Skin of body (tissue), 2 donors: ENCODE measurements around the gene SMARCC1. TPM values are rescaled to one million over a fixed set of nuclear protein-coding genes. Genes with fewer than 3 reads are reported as not detected.
A peak's percentile ranks its signal among the peaks of the same experiment; 100 is the strongest.

Experiments
- DNase-seq: peaks from one replicate; lab custom pipeline; 2025; lab: John Stamatoyannopoulos, UW
- total RNA-seq: library from RNA; depleted of rRNA; stranded (reverse); fragments of >200 nt; gene quantifications from one replicate; pipeline ENCODE4 v1.2.3, GENCODE V29; 2014

Gene SMARCC1
- total RNA-seq, 1 donor from 2014 or later: 58.6 TPM

- no peak for DNase-seq
Observed at GRCh38 chr3:47705391-47705790, 76.3 kb downstream of the SMARCC1 start.

DNA sequence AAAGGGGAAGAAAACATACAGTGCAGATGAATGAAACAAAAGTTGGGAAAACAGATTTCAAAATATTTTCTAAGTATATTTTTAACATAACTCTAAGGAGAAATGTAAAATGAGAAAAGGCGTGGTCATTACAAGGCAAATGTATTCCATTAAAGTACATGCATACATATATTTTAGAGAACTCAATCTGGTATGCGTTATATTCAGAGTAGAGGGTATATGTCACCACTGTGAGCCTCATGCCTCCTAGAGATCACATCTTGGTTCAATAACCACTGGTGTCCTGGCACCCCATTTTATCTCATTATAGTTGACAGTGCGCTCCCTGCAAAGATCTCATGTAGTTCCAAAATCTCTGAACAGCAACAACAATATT is 77.5 kb downstream of the SMARCC1 start:
- DNase-seq: no peak

GRCh38 chr3:47701388-47701787 is 80.3 kb downstream of the SMARCC1 start:
- no peak for DNase-seq

GRCh38 chr3:47692158-47692557 is 89.5 kb downstream of the SMARCC1 start:
- DNase-seq: no peak

DNA sequence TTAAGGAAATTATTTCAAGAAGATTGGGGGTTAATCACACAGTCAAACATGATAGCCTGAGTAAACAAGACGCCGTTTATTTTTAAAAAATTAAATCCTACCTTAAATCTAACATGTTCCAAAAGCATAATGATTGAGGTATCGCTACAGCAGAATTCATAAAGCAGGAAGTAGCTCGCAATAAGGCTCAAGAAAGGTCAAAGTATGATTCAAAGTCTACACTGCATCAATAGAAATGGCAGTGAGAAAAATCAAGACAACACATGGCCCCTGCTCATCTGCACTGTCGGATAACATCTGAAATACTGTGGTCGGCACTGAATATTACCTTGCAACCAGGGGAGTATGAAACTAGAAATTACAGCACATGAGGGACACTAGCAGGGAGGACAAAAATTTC is 93.2 kb downstream of the SMARCC1 start:
- DNase-seq: no peak

- DNase-seq: no peak
Observed at GRCh38 chr3:47685037-47685436, 96.7 kb downstream of the SMARCC1 start.

- DNase-seq: no peak
Observed at GRCh38 chr3:47681016-47681415, 100.7 kb downstream of the SMARCC1 start.

- no peak for DNase-seq
Observed at GRCh38 chr3:47678446-47679338, 103.0 kb downstream of the SMARCC1 start.

DNA sequence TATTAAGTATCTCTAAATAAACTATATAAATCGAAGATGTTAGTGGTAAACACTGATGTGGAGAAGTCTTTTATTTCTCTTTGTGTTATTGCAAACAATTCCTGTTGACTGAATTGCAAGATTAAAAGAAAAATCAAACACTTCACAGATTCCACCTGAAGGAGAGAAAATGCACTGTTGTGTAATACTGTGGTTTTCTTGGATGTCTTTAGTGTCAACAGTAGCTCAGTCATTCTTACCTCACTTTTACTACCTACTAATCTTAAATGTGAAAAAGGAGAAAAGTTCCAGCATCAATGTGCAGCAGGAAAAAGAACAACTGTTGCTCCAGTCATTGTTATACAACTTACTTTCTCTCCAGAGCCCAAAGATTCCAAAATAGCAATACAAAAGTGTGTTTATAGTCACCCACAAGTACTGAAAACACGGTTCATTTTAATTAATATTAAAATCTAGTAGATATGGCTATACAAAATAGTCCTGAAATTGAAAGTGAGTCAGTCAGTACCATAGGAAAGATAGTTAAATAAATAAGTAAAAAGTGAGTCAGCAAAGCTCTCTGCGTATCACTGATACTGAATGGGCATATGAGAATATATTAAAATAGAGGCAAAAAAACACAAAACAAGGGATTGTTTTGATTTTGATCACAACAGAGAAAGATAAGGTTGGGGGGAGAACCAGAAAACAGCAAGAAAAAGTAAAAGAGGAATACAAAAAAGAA is 112.5 kb downstream of the SMARCC1 start:
- no peak for DNase-seq

DNA sequence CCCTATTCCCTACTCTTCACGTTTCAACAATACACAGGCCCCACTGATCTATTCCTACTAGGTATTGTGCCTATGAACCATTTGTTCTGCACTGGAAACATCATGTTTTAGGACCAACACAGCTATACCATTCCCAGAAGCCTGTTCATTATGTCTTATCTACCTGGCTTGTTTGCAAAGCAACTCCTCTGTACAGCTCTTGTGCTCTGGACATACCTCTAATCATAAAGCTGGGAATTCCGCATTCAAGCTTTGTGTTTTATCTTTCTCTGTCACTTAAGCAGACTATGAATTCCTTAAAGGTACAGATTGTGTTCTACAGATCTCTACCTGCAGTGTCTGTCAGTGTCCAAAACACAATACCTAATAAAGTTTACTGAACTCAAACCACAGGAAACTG is 115.6 kb downstream of the SMARCC1 start:
- no peak for DNase-seq

DNA sequence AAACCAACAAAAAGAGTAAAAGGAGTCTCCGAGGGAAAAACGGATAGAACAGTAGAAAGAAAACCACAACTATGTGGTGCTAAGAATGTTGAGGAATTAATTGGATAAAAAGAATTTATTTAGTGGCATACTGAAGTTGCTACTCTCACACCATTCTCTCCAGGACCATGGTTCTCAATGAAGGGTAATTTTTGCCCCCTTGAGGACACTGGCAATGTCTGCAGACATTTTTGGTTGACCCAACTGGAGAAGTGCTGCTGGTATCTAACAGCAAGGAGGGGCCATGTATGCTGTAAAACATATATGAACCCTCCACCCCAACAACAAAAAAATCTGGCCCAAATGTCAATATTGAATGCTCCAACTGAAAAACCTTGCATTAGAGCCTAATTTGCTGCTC is 117.2 kb downstream of the SMARCC1 start:
- no peak for DNase-seq

DNA sequence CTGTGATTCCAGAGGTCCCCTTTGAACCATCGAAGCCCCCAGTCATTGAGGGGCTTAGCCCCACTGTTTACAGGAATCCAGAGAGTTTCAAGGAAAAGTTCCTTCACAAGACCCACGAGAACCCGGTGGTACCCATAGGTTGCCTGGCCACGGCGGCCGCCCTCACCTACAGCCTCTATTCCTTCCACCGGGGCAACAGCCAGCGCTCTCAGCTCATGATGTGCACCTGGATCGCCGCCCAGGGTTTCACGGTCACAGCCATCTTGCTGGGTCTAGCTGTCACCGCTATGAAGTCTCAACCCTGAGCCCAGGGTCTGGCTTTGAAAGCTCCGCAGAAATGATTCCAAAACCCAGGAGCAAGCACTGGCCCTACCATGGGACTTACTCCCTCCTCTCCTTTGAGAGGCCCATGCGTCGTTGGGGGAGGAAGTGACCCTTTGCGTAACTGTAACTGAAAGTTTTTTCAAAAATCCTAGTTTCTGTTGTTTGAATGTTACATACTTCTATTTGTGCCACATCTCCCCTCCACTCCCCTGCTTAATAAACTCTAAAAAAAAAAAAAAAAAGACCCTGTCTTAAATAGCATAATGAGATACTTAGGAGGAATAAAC is 118.0 kb downstream of the SMARCC1 start:
- no peak for DNase-seq

DNA sequence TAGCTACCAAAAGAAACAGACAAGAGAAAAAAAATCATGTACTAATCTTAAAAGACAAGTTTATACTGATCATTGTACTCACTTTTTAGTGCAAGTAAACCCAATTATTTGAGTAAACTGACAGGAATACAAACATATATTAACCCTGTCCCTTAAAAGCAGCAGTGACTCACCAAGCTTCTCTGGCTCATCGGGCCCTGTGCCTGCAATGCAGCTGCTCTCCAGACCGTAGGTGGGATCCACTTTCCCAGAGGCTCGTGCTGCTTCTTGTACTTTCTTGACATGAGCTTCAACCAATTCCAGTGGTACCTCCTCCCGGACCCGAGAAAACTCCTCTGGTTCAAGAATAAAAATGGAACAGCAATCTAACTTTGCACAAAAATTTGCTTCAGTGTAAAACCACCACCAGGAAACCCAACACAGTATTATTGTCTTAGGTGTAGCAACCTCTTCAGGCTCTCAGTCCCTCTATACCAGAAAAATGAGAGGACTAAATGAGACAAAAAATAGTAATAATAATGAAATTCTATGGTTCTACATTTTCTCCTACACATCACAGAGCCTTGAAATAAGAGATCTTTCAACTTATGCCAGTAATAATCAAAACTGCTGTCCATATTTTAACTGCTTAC is 120.5 kb downstream of the SMARCC1 start:
- no peak for DNase-seq

DNA sequence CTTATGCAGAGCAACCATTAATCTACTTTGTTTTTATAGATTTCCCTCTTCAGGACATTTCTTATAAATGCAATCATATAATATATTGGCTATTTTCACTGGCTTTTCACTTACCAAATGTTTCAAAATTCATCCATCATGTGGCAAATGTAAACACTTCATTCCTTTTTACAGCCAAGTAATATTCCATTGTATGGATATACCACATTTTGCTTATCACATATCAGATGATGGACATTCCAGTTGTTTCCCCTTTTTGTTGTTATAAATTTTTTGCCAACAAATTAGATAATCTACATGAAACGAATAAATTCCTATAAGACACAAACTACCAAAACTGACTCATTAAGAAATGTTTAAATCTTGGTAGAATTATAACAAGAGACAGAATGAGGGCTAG is 123.2 kb downstream of the SMARCC1 start:
- DNase-seq: no peak

- DNase-seq: no peak
Observed at GRCh38 chr3:47652142-47652541, 129.6 kb downstream of the SMARCC1 start.

DNA sequence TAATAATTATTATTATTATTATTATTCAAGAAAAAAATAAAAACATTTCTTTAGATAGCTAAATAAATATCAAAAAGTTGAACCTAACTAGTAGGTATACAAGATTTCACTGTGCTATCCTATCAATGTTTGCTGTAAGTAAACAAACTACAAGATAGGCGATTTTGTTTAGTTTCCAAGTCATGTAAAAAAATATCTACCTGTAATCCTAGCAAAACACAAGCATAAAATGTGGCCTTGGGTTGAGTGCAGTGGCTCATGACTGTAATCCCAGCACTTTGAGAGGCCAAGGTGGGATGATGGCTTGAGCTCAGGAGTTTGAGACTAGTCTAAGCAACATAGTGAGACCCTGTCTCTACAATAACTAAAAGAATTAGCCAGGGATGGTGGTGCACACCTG is 131.4 kb downstream of the SMARCC1 start:
- DNase-seq: no peak

GRCh38 chr3:47647550-47647949 is 134.1 kb downstream of the SMARCC1 start:
- DNase-seq: no peak

DNA sequence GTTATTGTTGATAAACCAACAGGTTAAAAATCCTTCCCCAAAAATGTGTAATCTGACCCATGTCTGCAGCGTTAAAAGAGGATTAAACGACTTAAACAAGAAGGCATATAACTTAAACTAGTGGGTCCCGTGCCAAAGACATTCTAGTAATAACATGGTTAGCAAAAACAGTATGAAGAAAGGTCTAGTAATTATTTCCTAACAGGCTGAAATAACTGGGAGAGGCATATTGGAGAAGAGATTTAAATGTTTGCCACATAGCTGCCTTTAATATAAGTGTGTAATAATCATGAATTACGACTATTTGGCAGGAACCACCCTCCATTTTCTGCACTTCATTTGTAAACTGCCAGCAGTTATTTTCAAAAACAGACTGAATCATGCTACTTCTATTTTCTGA is 135.3 kb downstream of the SMARCC1 start:
- peak; percentile 9 for DNase-seq

GRCh38 chr3:47645551-47645950 is 136.1 kb downstream of the SMARCC1 start:
- no peak for DNase-seq

- no peak for DNase-seq
Observed at GRCh38 chr3:47643092-47643491, 138.6 kb downstream of the SMARCC1 start.

GRCh38 chr3:47641739-47642138 is 140.0 kb downstream of the SMARCC1 start:
- DNase-seq: no peak

- DNase-seq: no peak
Observed at GRCh38 chr3:47636921-47637320, 144.8 kb downstream of the SMARCC1 start.
